ENCODE measurements around the gene ITSN1. TPM values are rescaled to one million over a fixed set of nuclear protein-coding genes. Genes with fewer than 3 reads are reported as not detected.

Gene ITSN1
- polyA plus RNA-seq, 1 donor from 2014 or later = 35.1 TPM

- Histone ChIP-seq H3K79me2 (replicated peaks; ENCODE audit: insufficient read depth, low read length) (no peaks in the 10 kb centered on the region), H2AFZ (ENCODE audit: low read depth, low read length) (no peak overlapping the region), H3K4me2 (ENCODE audit: low read length) (no peak overlapping the region), H3K9ac (ENCODE audit: low read length) (no peak overlapping the region), H3K9me2 (ENCODE audit: insufficient read depth, low read length) (no peaks in the 10 kb centered on the region), H3F3A (ENCODE audit: insufficient read depth, low read length, poor library complexity, severe bottlenecking) (no peaks in the 10 kb centered on the region), H3K27me3 (ENCODE audit: insufficient read depth, low read depth, low read length) (no peaks in the 10 kb centered on the region), H4K20me1 (ENCODE audit: insufficient read depth) (no peaks in the 10 kb centered on the region), H3K36me3 (ENCODE audit: insufficient read depth, low read length) (peaks cover 5% of the 10 kb centered on the region), H3K27ac (ENCODE audit: low read length) (no peak overlapping the region), H3K4me3 (ENCODE audit: low read length) (no peak overlapping the region), H3K9me3 (ENCODE audit: low read length) (no peaks in the 10 kb centered on the region)
- TF ChIP-seq EP300 (conservative IDR thresholded peaks at IDR 0.05; ENCODE audit: poor library complexity, severe bottlenecking) = no peak
- no peak for TF ChIP-seq MXI1 (conservative IDR thresholded peaks at IDR 0.05; ENCODE audit: poor library complexity, severe bottlenecking)
- no peak for TF ChIP-seq POLR2AphosphoS5 (IDR thresholded peaks at IDR 0.05)
- TF ChIP-seq, protein P1, sequence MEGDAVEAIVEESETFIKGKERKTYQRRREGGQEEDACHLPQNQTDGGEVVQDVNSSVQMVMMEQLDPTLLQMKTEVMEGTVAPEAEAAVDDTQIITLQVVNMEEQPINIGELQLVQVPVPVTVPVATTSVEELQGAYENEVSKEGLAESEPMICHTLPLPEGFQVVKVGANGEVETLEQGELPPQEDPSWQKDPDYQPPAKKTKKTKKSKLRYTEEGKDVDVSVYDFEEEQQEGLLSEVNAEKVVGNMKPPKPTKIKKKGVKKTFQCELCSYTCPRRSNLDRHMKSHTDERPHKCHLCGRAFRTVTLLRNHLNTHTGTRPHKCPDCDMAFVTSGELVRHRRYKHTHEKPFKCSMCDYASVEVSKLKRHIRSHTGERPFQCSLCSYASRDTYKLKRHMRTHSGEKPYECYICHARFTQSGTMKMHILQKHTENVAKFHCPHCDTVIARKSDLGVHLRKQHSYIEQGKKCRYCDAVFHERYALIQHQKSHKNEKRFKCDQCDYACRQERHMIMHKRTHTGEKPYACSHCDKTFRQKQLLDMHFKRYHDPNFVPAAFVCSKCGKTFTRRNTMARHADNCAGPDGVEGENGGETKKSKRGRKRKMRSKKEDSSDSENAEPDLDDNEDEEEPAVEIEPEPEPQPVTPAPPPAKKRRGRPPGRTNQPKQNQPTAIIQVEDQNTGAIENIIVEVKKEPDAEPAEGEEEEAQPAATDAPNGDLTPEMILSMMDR (IDR thresholded peaks at IDR 0.05; ENCODE audit: poor library complexity, severe bottlenecking) = no peak
- TF ChIP-seq, protein P2, sequence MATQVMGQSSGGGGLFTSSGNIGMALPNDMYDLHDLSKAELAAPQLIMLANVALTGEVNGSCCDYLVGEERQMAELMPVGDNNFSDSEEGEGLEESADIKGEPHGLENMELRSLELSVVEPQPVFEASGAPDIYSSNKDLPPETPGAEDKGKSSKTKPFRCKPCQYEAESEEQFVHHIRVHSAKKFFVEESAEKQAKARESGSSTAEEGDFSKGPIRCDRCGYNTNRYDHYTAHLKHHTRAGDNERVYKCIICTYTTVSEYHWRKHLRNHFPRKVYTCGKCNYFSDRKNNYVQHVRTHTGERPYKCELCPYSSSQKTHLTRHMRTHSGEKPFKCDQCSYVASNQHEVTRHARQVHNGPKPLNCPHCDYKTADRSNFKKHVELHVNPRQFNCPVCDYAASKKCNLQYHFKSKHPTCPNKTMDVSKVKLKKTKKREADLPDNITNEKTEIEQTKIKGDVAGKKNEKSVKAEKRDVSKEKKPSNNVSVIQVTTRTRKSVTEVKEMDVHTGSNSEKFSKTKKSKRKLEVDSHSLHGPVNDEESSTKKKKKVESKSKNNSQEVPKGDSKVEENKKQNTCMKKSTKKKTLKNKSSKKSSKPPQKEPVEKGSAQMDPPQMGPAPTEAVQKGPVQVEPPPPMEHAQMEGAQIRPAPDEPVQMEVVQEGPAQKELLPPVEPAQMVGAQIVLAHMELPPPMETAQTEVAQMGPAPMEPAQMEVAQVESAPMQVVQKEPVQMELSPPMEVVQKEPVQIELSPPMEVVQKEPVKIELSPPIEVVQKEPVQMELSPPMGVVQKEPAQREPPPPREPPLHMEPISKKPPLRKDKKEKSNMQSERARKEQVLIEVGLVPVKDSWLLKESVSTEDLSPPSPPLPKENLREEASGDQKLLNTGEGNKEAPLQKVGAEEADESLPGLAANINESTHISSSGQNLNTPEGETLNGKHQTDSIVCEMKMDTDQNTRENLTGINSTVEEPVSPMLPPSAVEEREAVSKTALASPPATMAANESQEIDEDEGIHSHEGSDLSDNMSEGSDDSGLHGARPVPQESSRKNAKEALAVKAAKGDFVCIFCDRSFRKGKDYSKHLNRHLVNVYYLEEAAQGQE (IDR thresholded peaks at IDR 0.05; ENCODE audit: borderline replicate concordance) = no peak
- no peak for TF ChIP-seq EZH2 (IDR thresholded peaks at IDR 0.05; ENCODE audit: borderline replicate concordance, insufficient read depth, low read length, poor library complexity, severe bottlenecking)
- TF ChIP-seq RAD21 (conservative IDR thresholded peaks at IDR 0.05) = no peak
Measured at GRCh38 chr21:33732038-33732437, 89.7 kb downstream of the ITSN1 start.

- no peak for TF ChIP-seq EP300 (conservative IDR thresholded peaks at IDR 0.05; ENCODE audit: poor library complexity, severe bottlenecking)
- TF ChIP-seq, protein P1 (IDR thresholded peaks at IDR 0.05; ENCODE audit: poor library complexity, severe bottlenecking) = no peak
- TF ChIP-seq MXI1 (conservative IDR thresholded peaks at IDR 0.05; ENCODE audit: poor library complexity, severe bottlenecking) = no peak
- no peak for TF ChIP-seq EZH2 (IDR thresholded peaks at IDR 0.05; ENCODE audit: borderline replicate concordance, insufficient read depth, low read length, poor library complexity, severe bottlenecking)
- no peak for TF ChIP-seq TAF1 (IDR thresholded peaks at IDR 0.05; ENCODE audit: low read depth)
- no peak for TF ChIP-seq RAD21 (conservative IDR thresholded peaks at IDR 0.05)
- TF ChIP-seq SMC3 (conservative IDR thresholded peaks at IDR 0.05; ENCODE audit: poor library complexity) = no peak
- no peak for TF ChIP-seq POLR2AphosphoS5 (IDR thresholded peaks at IDR 0.05)
- TF ChIP-seq, protein P2 (IDR thresholded peaks at IDR 0.05; ENCODE audit: borderline replicate concordance) = no peak
- Histone ChIP-seq H3K27me3 (ENCODE audit: insufficient read depth, low read depth, low read length) (no peaks in the 10 kb centered on the region), H3F3A (ENCODE audit: insufficient read depth, low read length, poor library complexity, severe bottlenecking) (no peaks in the 10 kb centered on the region), H3K4me2 (ENCODE audit: low read length) (no peak overlapping the region), H3K4me3 (ENCODE audit: low read length) (no peak overlapping the region), H3K36me3 (ENCODE audit: insufficient read depth, low read length) (peaks cover 5% of the 10 kb centered on the region), H3K9ac (ENCODE audit: low read length) (no peak overlapping the region), H3K9me3 (ENCODE audit: low read length) (no peaks in the 10 kb centered on the region), H3K79me2 (replicated peaks; ENCODE audit: insufficient read depth, low read length) (no peaks in the 10 kb centered on the region), H2AFZ (ENCODE audit: low read depth, low read length) (no peak overlapping the region), H3K27ac (ENCODE audit: low read length) (no peak overlapping the region), H4K20me1 (ENCODE audit: insufficient read depth) (no peaks in the 10 kb centered on the region), H3K9me2 (ENCODE audit: insufficient read depth, low read length) (no peaks in the 10 kb centered on the region)
Measured at GRCh38 chr21:33733601-33734000, 91.3 kb downstream of the ITSN1 start.
